PC-9 (cell line): ENCODE measurements around the gene CRACR2A.

Source experiments
- CTCF ChIP-seq: fragments of 200-600 bp; sonication (generic); conservative IDR thresholded peaks from 2 replicates; pipeline ENCODE4 v1.6.1; 2017; ENCODE audit warnings: mixed run types, antibody characterized with exemption, mild to moderate bottlenecking, moderate library complexity
- EZH2 ChIP-seq: fragments of 200-600 bp; sonication (generic); IDR thresholded peaks from 2 replicates; pipeline ENCODE4 v1.8.0; 2017; ENCODE audit warnings: antibody characterized with exemption, low read depth

- TF ChIP-seq CTCF (no peak), EZH2 (no peak)
These were observed 28.7 kb downstream of the CRACR2A start for GRCh38 chr12:3723916-3724805.
